NCI-H2227 (cell line): ENCODE results near the gene OR51V1.
"Not testable (repeated sequence)": the region's sequence is repeated elsewhere in the genome, so short reads cannot be mapped to it uniquely, and the experiment has no call there.

Source experiments
- DNase-seq: peaks from one replicate; lab custom pipeline; 2025; ENCODE audit not compliant: unreplicated experiment; lab: John Stamatoyannopoulos, UW

Gene OR51V1

GRCh38 chr11:5200582-5200981 lies at the start of gene OR51V1:
Gene OR51V1 (minus strand): TSS chr11:5200682. CDS start chr11:5200682, 0 bp downstream.
- DNase-seq = no peak

GRCh38 chr11:5249807-5250396 lies 49.4 kb upstream of the OR51V1 start, which contains the start of gene HBG1:
Gene HBG1 (minus strand): TSS chr11:5249857. CDS start chr11:5249804, 53 bp downstream.
- DNase-seq = not testable (repeated sequence)

- not testable (repeated sequence) for DNase-seq
Measured at GRCh38 chr11:5248498-5248897, 48.0 kb upstream of the OR51V1 start.

GRCh38 chr11:5247472-5248192 lies 47.1 kb upstream of the OR51V1 start:
- DNase-seq = no peak

GRCh38 chr11:5246772-5247471 lies 46.4 kb upstream of the OR51V1 start:
- DNase-seq = no peak

GRCh38 chr11:5245155-5245554 lies 44.7 kb upstream of the OR51V1 start:
- DNase-seq = no peak

GRCh38 chr11:5243816-5244180 lies 43.3 kb upstream of the OR51V1 start:
- DNase-seq = no peak

GRCh38 chr11:5242933-5243815 lies 42.7 kb upstream of the OR51V1 start:
- DNase-seq = no peak

- no peak for DNase-seq
Measured at GRCh38 chr11:5242208-5242607, 41.7 kb upstream of the OR51V1 start.

GRCh38 chr11:5241458-5241857 lies 41.0 kb upstream of the OR51V1 start:
- DNase-seq = no peak

- DNase-seq = no peak
Measured at GRCh38 chr11:5240458-5240857, 40.0 kb upstream of the OR51V1 start.

GRCh38 chr11:5240056-5240455 lies 39.6 kb upstream of the OR51V1 start:
- DNase-seq = no peak

GRCh38 chr11:5239046-5239445 lies 38.6 kb upstream of the OR51V1 start:
- DNase-seq = no peak

- no peak for DNase-seq
Measured at GRCh38 chr11:5238486-5238885, 38.0 kb upstream of the OR51V1 start.

GRCh38 chr11:5237420-5237819 lies 36.9 kb upstream of the OR51V1 start:
- no peak for DNase-seq

GRCh38 chr11:5235364-5236095 lies 35.0 kb upstream of the OR51V1 start:
- DNase-seq = no peak

GRCh38 chr11:5234381-5234834 lies 33.9 kb upstream of the OR51V1 start, which contains the start of gene HBD:
Gene HBD (minus strand): TSS chr11:5234483. CDS start chr11:5234433, 50 bp downstream.
- no peak for DNase-seq

- DNase-seq = no peak
Measured at GRCh38 chr11:5233307-5233706, 32.8 kb upstream of the OR51V1 start.

- no peak for DNase-seq
Measured at GRCh38 chr11:5232821-5233220, 32.3 kb upstream of the OR51V1 start.

GRCh38 chr11:5232176-5232575 lies 31.7 kb upstream of the OR51V1 start:
- no peak for DNase-seq
